IMR-90 (cell line): ENCODE measurements around the gene PRKCE. TPM values are rescaled to one million over a fixed set of nuclear protein-coding genes. Genes with fewer than 3 reads are reported as not detected.

ENCODE experiments used
- ATAC-seq: fragments of 200-7000 bp; cut with Tn5 transposase; 2 replicates; pipeline ENCODE4 v1.9.1; 2020; ENCODE audit warnings: low read depth, mild to moderate bottlenecking, moderate library complexity
- BruUV-seq: library from RNA; stranded (reverse); fragments of 400-500 nt; replicated peaks from 2 replicates; lab custom pipeline; 2021; lab: Mats Ljungman, UMichigan
- CTCF ChIA-PET: fragments of 300-600 bp; formaldehyde crosslinking; extraction: SDS; loops from one replicate; lab custom pipeline; 2021; ENCODE audit warnings: antibody characterized with exemption; lab: Yijun Ruan, JAX
- POLR2A ChIA-PET: fragments of 300-600 bp; sonication (Branson Sonifier 250); formaldehyde crosslinking; loops from one replicate; lab custom pipeline; 2022; ENCODE audit warnings: antibody characterized with exemption; ENCODE audit not compliant: unreplicated experiment; lab: Charles Lee
- DNase-seq: peaks from one replicate; pipeline ENCODE4 v3.0.0; 2013
- H2AFZ ChIP-seq: replicated peaks from 2 replicates; pipeline ENCODE3; 2013; ENCODE audit warnings: low read length, mild to moderate bottlenecking; ENCODE audit not compliant: poor library complexity
- H2AK5ac ChIP-seq: 2 replicates; pipeline ENCODE4 v1.6.1; 2013; ENCODE audit warnings: low read depth, low read length, inconsistent platforms
- H2AK9ac ChIP-seq: replicated peaks from 2 replicates; pipeline ENCODE3; 2013; ENCODE audit warnings: mild to moderate bottlenecking, low read depth, low read length, moderate library complexity; ENCODE audit not compliant: poor library complexity
- H2BK120ac ChIP-seq: 2 replicates; pipeline ENCODE4 v1.6.1; 2013; ENCODE audit warnings: low read depth, low read length, inconsistent platforms
- H2BK15ac ChIP-seq: 3 replicates; pipeline ENCODE4 v1.6.1; 2013; ENCODE audit warnings: low read depth, low read length, inconsistent platforms
- H2BK20ac ChIP-seq: 2 replicates; pipeline ENCODE4 v1.6.1; 2013; ENCODE audit warnings: low read depth, mild to moderate bottlenecking, inconsistent platforms, low read length, moderate library complexity
- H2BK5ac ChIP-seq: 2 replicates; pipeline ENCODE4 v1.6.1; 2013; ENCODE audit warnings: mild to moderate bottlenecking, low read depth, low read length, inconsistent platforms; ENCODE audit not compliant: poor library complexity, severe bottlenecking
- H3K14ac ChIP-seq: replicated peaks from 2 replicates; pipeline ENCODE4 v1.6.1; 2013; ENCODE audit warnings: low read depth, low read length, inconsistent platforms
- H3K18ac ChIP-seq: 2 replicates; pipeline ENCODE4 v1.6.1; 2013; ENCODE audit warnings: low read depth, low read length, control low read depth
- H3K23ac ChIP-seq: 2 replicates; pipeline ENCODE4 v1.6.1; 2013; ENCODE audit warnings: low read depth, low read length, inconsistent platforms
- H3K27ac ChIP-seq: 2 replicates; pipeline ENCODE4 v1.5.1; 2013; ENCODE audit warnings: mild to moderate bottlenecking, control low read depth, low read length; ENCODE audit not compliant: insufficient read depth
- H3K27me3 ChIP-seq: 2 replicates; pipeline ENCODE4 v1.6.1; 2013; ENCODE audit warnings: low read length; ENCODE audit not compliant: control insufficient read depth, insufficient read depth
- H3K36me3 ChIP-seq: 2 replicates; pipeline ENCODE4 v1.6.1; 2013; ENCODE audit warnings: low read length, mixed read lengths; ENCODE audit not compliant: control insufficient read depth, insufficient read depth
- H3K4ac ChIP-seq: 2 replicates; pipeline ENCODE4 v1.6.1; 2013; ENCODE audit warnings: low read depth, low read length, inconsistent platforms
- H3K4me1 ChIP-seq: 2 replicates; pipeline ENCODE4 v1.6.1; 2013; ENCODE audit warnings: low read length, mixed read lengths; ENCODE audit not compliant: control insufficient read depth, insufficient read depth
- H3K4me2 ChIP-seq: 2 replicates; pipeline ENCODE4 v1.6.1; 2013; ENCODE audit warnings: low read depth, mild to moderate bottlenecking, control low read depth, low read length, moderate library complexity
- H3K4me3 ChIP-seq: 2 replicates; pipeline ENCODE4 v1.5.1; 2013; ENCODE audit warnings: low read depth, mild to moderate bottlenecking, control low read depth, low read length, moderate library complexity; ENCODE audit not compliant: insufficient read depth
- H3K56ac ChIP-seq: 2 replicates; pipeline ENCODE4 v1.6.1; 2013; ENCODE audit warnings: low read length, inconsistent platforms; ENCODE audit not compliant: insufficient read depth; ENCODE audit errors: extremely low read depth
- H3K79me1 ChIP-seq, 2 experiments: 2 replicates each; pipeline ENCODE4 v1.6.1; 2013; ENCODE audit warnings: low read length in 2 of 2, inconsistent platforms in 1 of 2, low read depth in 1 of 2
- H3K9ac ChIP-seq: 2 replicates; pipeline ENCODE4 v1.6.1; 2013; ENCODE audit warnings: low read depth, low read length, control low read depth
- H3K9me1 ChIP-seq: 2 replicates; pipeline ENCODE4 v1.6.1; 2013; ENCODE audit warnings: low read length, inconsistent platforms; ENCODE audit not compliant: insufficient read depth
- H3K9me3 ChIP-seq: 2 replicates; pipeline ENCODE4 v1.6.1; 2013; ENCODE audit warnings: low read length; ENCODE audit not compliant: control insufficient read depth, insufficient read depth
- H4K20me1 ChIP-seq: 2 replicates; pipeline ENCODE4 v1.6.1; 2013; ENCODE audit warnings: low read length, inconsistent platforms; ENCODE audit not compliant: insufficient read depth
- H4K5ac ChIP-seq: 2 replicates; pipeline ENCODE4 v1.6.1; 2013; ENCODE audit warnings: mild to moderate bottlenecking, low read depth, low read length, control low read depth
- H4K8ac ChIP-seq, 2 experiments: 2 replicates each; pipeline ENCODE4 v1.6.1; 2013; ENCODE audit warnings: low read depth in 2 of 2, low read length in 2 of 2, control low read depth in 1 of 2, inconsistent platforms in 1 of 2
- H4K91ac ChIP-seq: 2 replicates; pipeline ENCODE4 v1.6.1; 2013; ENCODE audit warnings: low read depth, low read length, inconsistent platforms; ENCODE audit not compliant: insufficient read depth
- FOS ChIP-seq: fragments of 150-350 bp; IDR thresholded peaks from 2 replicates; pipeline ENCODE4 v1.6.1; 2016; ENCODE audit warnings: low read depth, low read length
- MAFK ChIP-seq: IDR thresholded peaks from 2 replicates; pipeline ENCODE4 v1.6.1; 2012; ENCODE audit warnings: low read depth, low read length, improper control_type of control experiment
- MXI1 ChIP-seq: IDR thresholded peaks from 2 replicates; pipeline ENCODE4 v1.6.1; 2012; ENCODE audit warnings: low read depth, mild to moderate bottlenecking, low read length, moderate library complexity, borderline replicate concordance
- POLR2A ChIP-seq: IDR thresholded peaks from 2 replicates; pipeline ENCODE4 v1.6.1; 2012; ENCODE audit warnings: mild to moderate bottlenecking, low read depth, low read length
- WGBS, 2 experiments: methylation state at CpG; one replicate each; pipeline versions ENCODE4 v1.1.5 to v1.1.7; 2013; ENCODE audit warnings: missing lambda C conversion rate in 2 of 2; ENCODE audit not compliant: insufficient read length in 1 of 2; ENCODE audit errors: extremely low coverage in 2 of 2; 5-methylcytosine and 5-hydroxymethylcytosine counted together
- dilution Hi-C: fragments of 300-500 bp; cut with HindIII; formaldehyde crosslinking; loops from one replicate; pipeline ENCODE4 v1.14.3; 2018; ENCODE audit warnings: low sequenced_read_pairs; ENCODE audit not compliant: unreplicated experiment
- in situ Hi-C: fragments of 300-500 bp; cut with MboI; formaldehyde crosslinking; loops from 3 replicates; pipeline ENCODE4 v1.14.3; 2019; ENCODE audit warnings: low sequenced_read_pairs, inconsistent platforms, mixed read lengths
- intact Hi-C: fragments of 100-400 bp; cut with micrococcal nuclease; formaldehyde crosslinking; loops from 2 replicates; pipeline ENCODE4 v1.10.0; 2022
- polyA plus RNA-seq, 3 experiments: library from polyadenylated mRNA; depleted of rRNA; stranded (reverse); fragments of >200 nt; gene quantifications; 2 replicates each; pipeline ENCODE4 v1.2.3, GENCODE V29; 2012; ENCODE audit warnings: low replicate concordance in 1 of 3
- total RNA-seq: library from RNA; depleted of rRNA; stranded (reverse); fragments of >200 nt; gene quantifications from 2 replicates; pipeline ENCODE4 v1.2.3, GENCODE V29; 2012

Gene PRKCE
- total and polyA plus RNA-seq, 2 of the 4 experiments (the other 2 are of a cell fraction), result 8.1 to 32.4 TPM

DNA sequence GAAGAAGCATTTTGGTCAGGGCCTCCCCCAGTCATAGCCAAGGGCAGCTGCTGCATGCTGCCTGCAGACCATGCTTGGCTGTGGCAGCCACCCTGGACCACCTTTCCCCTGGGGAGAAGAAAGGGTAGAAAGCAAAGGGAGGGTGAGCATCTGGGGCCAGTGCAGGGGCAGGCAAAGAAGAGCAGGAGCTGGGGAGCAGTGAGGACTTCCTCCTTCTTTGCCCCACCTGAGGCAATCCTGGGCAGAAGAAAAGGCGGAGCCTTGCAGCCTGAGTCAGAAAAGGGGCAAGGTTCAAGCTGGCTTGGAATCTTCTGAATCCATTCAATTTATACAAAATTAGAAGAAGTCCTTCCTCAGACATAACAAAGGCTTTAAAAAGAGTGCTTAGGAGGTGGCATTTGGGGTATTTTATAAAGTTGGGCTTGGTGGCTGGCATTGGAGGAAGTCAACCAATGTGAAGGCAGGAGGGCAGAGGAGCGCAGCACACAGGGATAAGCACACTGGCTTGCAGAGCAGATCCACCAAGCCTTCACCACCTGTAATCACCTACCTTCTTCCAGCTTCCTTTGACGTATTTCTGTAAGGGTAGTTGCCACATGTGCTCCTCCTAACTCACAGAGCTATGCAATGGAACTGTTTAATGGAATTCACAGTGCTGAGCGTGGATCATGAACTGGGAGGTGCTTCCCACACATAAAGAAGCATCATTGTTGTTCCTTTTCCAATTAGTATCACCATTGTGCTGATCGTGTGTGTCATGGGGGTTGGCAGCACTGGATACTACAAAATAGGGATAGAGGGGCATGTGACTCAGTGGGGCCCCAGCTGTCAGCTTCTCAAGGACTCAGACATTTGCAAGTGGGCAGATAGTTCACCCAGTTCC, 491.3 kb downstream of the PRKCE start (continued):
- TF ChIP-seq POLR2A (no peak), MXI1 (no peak)

- intact Hi-C loops, result no loop called here
- Histone ChIP-seq H4K20me1 (0 out of 2 replicates have a peak, but pooled peaks cover 3% of the 10 kb centered on the region), H3K27me3 (no peaks in the 10 kb centered on the region), H4K5ac (no peak overlapping the region), H2BK120ac (no peak overlapping the region), H4K91ac (0 out of 2 replicates have a peak overlapping the region, but pooled peaks have one; percentile 7), H3K9me3 (no peaks in the 10 kb centered on the region), H3K56ac (no peak overlapping the region), H4K8ac (no peak overlapping the region), H3K9me1 (peaks cover 7% of the 10 kb centered on the region; the same call in 1 of the 2 replicates), H3K14ac (peak overlapping the region; percentile 10), H3K36me3 (peaks cover 2% of the 10 kb centered on the region; the same call in 1 of the 2 replicates), H2BK20ac (no peak overlapping the region), H3K79me1 (peaks cover 6 to 25% of the 10 kb centered on the region in 2 experiments; a peak in 3 of 4 replicates), H3K9ac (no peak overlapping the region), H3K4me3 (no peak overlapping the region), H3K4me2 (no peak overlapping the region), H2AFZ (no peak overlapping the region), H2AK9ac (no peak overlapping the region), H3K4me1 (peaks cover 12% of the 10 kb centered on the region), H3K18ac (no peak overlapping the region; the same call in 1 of the 2 replicates), H2AK5ac (0 out of 2 replicates have a peak overlapping the region, but pooled peaks have one; percentile 12), H2BK5ac (no peak overlapping the region), H3K27ac (no peak overlapping the region), H2BK15ac (no peak overlapping the region; the same call in 2 of the 3 replicates), H3K4ac (no peak overlapping the region; the same call in 1 of the 2 replicates), H3K23ac (no peak overlapping the region)
- dilution Hi-C loops, result no loop called here
- no peak for DNase-seq
- in situ Hi-C loops, result no loop called here
- ChIA-PET POLR2A (no interaction called here), CTCF (no interaction called here)
- WGBS, 2 experiments, result 100% methylated on average over 6 of the region's 9 CpGs; no CpG with 5 or more reads in 1 of the 2 experiments
- no peak for TF ChIP-seq FOS
- TF ChIP-seq MAFK, result peak; percentile 26; the same call in 1 of the 2 replicates
- no TSS peak for BruUV-seq
- no peak for ATAC-seq
These were observed 492.1 kb downstream of the PRKCE start for GRCh38 chr2:46143429-46144132.
